GM19395 (cell line): ENCODE measurements around the gene CATSPERE.

ENCODE experiments used
- ATAC-seq: cut with Tn5 transposase; IDR thresholded peaks from one replicate; pipeline ENCODE4 v1.9.1; 2021; ENCODE audit warnings: mild to moderate bottlenecking, moderate library complexity; ENCODE audit not compliant: unreplicated experiment

CATSPERE gene, protein sequence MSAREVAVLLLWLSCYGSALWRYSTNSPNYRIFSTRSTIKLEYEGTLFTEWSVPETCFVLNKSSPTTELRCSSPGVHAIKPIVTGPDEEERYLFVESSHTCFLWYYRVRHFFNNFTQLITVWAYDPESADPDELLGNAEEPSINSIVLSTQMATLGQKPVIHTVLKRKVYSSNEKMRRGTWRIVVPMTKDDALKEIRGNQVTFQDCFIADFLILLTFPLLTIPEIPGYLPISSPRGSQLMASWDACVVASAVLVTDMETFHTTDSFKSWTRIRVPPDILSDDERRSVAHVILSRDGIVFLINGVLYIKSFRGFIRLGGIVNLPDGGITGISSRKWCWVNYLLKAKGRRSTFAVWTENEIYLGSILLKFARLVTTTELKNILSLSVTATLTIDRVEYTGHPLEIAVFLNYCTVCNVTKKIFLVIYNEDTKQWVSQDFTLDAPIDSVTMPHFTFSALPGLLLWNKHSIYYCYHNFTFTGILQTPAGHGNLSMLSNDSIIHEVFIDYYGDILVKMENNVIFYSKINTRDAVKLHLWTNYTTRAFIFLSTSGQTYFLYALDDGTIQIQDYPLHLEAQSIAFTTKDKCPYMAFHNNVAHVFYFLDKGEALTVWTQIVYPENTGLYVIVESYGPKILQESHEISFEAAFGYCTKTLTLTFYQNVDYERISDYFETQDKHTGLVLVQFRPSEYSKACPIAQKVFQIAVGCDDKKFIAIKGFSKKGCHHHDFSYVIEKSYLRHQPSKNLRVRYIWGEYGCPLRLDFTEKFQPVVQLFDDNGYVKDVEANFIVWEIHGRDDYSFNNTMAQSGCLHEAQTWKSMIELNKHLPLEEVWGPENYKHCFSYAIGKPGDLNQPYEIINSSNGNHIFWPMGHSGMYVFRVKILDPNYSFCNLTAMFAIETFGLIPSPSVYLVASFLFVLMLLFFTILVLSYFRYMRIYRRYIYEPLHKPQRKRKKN

DNA sequence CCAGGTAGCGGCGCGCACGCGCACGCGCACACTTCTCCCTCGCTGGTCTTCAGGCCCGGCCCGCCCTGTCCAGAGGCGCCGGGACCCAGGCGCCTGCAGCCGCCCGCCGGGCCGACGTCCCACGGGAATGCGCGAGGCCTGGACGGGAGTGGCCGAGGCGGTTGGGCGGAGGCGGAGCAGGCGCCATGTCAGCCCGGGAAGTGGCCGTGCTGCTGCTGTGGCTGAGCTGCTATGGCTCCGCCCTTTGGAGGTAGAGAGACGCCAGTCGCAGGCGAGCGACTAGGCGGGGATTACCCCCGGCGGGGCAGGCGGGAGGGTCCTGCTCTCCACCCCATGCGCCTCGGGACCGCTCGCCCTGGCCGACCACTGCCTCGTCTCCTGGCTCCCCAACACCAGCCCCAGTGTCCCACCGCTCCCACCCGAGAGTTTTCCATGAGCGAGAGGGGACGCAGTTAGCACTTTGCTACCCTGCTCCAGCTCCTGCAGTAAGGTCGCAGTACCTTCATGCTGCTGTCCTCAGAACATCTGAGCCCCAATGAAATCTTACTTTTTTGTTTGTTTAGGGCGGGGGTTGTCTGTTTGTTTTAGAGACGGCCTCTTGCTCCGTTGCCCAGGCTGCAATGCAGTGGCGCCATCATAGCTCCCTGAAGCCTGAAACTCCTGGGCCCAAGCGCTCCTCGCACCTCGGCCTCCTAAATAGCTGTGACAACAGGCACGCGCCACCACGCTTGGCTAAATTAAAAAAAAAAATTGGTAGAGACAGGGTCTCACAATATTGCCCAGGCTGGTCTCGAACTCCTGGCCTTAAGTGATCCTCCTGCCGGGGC is at the start of gene CATSPERE:
Gene CATSPERE, plus strand, starts transcription at position 29 of the 827 bp plus-strand sequence. Its CDS starts 157 bp downstream, at position 186.
- ATAC-seq: peak; percentile 98

DNA sequence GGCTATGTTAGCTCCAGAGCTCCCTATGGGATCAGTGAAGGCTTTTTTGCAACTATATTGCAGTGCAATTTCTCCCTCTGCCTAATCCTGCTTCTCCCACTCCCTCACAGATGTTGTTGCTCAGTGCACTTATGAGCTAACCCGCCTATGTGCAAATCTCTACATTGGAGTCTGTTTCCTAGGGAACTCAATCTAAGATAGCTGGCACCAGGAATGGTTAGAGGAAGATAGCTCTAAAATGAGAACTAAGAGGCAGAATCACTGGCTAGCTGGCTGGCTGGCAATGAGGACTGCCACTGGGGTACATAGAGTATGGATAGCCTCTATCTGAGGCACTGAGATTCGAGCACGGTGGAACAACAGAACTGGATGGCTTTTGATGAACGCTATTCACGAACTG is 48.9 kb upstream of the CATSPERE start:
- no peak for ATAC-seq

DNA sequence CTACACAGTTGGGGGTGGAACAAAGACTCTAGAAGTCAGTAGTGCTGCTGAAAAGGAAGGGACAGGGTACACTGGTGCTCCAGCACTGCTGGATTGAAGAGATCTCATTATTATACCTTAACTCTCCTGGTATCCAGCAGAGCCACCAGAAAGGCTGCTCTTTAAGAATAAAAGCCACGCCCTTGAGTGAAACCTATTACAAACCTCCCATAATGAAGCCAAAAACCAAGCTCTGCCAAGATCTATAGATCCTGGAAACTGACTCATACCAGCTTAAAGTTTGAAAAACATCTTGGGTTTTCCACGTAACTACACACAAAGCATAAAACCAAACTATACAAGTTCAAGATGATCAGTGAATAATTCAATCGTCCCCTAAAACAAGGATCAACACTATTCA is 47.3 kb upstream of the CATSPERE start:
- ATAC-seq: no peak

DNA sequence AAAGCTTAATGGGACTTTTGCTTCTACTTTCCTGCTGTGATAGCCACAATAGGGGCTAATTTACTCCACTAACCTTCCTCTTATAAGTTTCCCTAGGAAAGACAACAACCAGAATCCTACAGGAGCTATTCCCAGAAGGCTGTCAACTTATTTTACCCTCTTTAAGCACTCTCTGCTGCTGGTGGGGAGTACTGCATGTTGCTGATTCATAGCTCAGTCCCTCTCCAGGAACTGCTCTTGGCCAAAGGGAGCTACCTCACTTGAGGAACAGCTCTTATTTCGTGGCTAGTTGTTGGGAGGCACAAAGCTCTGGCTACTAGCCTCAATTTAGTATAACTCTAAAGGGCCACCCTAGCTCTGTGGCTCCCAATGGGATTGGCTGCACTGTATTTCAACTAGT is 46.5 kb upstream of the CATSPERE start:
- ATAC-seq: no peak

DNA sequence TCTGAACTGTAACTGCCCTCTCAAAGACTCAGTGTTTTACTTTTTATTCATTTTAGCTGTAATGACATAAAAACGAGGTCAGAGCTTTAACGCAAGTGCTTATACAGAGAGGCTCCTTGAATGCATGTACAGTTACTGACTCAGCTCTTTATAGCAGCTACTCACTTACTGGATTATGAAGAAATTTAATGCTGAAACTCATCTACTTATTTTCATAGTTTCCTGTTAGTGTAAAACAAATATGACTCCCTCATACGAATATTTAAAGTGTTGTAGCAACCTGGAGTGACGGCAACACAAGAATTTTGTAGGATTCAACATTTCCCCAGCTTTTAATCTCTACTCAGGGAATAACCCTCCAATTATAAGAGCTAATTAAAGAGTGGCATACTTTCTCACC is 42.0 kb upstream of the CATSPERE start:
- no peak for ATAC-seq

DNA sequence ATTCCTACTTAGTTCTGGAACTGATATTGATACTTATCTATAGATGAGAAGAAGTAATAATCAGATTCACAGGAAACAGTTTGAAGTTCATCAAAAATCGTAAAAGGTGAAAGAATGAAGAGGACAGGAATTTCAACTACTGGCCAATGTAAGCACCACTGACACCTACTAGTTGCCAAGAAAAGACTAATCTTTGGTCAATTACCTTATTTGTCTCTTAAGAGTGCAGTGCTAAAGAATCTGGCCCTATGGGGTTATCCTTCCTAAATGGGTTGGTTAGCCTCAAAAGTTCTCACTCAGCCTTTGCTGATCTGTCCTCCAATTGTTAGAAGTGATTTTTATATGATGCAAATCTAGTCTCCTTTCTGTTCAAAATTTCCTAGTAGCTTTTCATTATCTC is 38.9 kb upstream of the CATSPERE start:
- no peak for ATAC-seq

DNA sequence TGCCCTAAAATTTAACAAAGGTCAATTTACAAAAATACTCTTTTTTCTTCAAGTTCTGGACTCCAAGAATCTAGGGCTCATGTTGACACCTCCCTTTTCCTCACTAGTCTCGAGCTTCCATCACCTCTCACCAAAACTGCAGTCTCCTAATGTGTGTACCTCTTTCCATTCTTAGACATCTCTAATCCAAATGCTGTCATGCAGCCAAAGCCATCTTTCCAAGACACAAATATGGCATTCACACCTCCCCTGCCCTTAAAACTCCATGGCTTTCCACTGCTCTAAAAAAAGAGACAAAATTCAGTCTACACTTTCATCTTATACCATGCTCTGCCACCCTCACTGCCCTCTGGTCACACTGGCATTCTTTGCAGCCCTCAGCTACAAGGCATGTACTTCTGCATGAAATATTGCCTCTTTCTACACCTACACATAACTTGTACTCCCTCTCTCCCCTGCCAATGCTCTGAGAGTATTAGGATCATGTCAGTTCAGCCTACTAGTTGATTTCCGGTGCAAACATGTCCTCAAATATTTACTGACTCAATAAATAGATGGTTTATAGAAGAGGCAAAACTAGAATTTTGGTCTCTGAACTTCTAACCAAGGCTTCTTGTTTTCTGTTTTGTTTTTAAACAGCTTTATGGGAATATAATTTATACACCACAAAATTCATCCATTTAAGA is 36.3 kb upstream of the CATSPERE start:
- ATAC-seq: no peak

DNA sequence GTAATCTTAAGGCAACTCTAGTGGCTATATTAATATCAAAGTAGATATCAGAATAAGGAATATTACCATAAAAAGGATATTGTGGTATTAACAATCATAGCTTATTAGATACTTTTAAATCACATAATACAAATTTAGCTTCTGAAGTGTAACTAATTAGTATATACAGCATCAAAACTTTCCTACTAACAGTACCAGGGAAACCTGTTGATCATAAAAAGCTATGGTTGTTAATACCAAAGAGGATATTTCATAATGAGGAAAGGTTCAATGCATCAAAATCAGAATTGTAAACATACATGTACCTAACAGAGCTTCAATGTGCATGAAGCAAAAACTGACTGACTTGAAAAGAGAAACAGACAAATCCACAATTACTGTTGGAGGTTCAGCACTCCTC is 33.4 kb upstream of the CATSPERE start:
- no peak for ATAC-seq

DNA sequence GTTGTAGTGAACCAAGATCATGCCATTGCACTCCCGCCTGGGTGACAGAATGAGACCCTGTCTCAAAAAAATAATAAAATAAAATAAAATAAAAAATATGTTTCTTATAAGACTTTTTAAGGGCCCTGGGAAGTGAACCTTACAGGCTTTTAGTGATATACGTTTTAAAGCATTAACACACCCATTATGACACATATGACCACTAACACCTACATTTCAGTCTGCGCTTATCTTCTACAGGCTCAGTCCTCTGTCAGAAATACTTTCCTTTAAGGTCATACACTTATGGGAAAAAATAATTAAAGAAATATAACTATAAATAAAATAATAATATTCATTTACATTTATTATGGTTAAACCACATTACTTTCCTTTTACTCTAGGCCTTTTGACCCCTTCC is 31.3 kb upstream of the CATSPERE start:
- ATAC-seq: no peak

DNA sequence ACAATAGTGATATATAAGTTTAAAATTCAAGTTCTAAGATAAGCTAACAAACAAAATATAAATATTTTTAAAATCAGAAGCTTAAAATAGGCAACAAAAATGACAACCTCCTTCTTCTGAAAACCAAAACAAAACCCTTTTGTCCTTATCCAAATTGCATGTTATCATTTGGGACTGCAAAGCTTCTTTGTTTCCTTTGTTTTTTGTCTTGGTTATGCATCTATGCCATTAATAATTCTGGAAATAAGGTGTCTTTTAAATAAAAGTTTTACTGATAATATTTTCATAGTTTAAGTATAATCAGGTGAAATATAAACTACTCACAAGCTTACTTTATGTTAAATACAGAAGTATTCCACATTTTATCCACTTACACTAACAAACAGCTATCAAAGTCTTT is 29.9 kb upstream of the CATSPERE start:
- ATAC-seq: no peak

DNA sequence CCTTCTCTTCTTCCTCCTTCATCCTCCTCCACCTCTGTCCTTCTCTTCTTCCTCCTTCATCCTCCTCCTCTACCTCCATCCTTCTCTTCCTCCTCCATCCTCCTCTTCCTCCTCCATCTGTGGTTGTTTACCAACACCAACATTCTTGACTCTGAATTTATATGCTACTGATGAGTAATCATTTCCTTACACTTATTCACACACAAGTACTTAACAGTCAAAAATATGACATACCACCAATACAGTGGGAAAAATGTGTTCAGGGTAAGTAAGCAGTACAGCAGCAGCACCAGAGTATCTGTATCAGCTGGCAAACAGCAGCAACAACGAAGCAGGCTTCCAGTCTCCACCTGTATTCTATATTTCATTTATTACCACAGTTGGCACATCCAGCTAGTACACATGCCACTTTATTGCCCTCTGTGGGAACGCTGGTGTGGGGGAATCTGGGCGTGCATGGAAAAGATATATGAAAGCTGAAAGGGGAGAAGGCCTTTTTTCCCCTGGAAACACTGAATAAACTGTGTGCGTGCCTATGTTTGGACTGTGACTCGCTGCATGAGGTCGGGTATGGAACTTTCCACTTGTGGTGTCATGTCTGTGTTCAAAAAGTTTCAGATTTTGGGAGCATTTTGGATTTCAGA is 25.4 kb upstream of the CATSPERE start:
- ATAC-seq: no peak

DNA sequence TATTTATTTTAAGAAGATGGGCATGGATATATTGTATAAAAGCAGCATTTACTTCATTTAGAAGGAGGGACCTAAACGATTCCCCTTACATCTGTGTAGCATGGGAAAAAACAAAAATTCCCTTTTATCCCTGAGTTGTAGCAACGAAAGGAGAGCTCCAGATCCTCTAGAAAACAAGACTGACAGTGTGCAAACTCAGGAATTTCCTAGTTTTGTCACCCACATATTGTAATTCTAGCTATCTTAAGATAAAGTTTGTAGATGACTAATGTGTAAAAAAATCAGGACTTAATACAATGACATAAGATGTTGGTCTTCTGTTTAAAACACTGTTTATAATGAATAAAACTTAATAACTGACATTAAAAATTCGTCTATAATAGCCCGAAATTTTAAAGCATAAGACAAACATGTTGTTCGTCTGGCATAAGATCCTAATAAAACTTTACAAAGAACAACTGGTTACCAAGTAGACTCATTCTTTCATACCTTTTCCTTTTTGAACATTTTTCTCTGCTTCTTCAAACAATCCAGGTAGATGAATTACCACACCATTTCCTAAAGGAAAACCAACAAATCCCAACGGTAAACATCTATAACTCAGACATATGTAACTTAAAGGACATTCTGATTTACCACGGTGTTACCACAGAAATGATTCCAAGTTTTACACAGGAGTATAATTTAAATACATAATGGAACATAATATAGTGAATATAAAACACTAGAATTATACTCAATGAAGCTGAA is 24.6 kb upstream of the CATSPERE start:
- ATAC-seq: no peak

DNA sequence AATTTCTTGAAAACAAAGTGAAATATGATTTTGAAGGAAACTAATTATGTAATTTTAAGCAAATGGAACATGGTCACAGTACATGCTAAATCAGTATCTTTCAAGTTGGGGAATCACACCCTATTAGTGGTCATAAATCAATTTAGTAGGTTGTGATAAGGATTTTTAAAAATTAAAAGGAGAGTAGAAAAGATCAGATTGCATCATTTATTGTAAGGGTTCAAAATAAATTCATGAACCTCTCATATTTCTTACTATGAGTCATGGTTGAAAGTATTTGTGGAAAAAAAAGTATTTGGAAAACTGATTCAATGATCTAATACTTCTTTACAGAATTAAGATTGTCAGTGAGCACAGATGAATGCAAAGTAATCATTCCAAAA is 24.0 kb upstream of the CATSPERE start:
- ATAC-seq: no peak

DNA sequence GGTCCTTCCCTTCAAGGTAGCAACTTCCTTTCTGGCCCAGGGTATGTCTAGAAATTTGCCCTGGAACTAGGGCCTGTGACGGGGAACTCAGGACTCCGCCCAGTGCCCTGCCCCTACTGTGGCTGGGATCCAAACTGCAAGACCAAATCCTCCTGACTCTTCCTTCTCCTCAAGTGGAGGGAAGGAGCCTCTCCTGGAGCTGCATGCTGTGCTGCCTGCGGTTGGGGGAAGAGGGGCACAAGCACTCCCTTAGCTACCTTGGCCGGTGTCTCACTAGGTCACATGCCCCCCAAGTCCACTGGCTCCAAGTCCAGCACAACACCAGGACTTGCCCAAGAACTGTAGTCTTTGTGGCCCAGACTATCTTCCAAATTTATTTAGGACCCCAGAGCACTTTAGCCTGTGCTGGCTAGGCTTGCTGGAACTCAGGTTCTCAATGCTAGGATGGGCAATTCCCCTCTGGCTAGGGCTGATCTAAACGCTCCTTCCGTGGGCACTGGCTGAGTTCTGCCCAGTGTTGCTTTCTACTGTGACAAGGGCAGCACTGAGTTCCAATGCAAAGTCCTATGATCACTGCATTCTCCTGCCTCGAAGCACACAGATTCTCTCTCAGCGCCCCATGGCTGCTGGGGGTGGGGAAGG is 21.6 kb upstream of the CATSPERE start:
- ATAC-seq: no peak

DNA sequence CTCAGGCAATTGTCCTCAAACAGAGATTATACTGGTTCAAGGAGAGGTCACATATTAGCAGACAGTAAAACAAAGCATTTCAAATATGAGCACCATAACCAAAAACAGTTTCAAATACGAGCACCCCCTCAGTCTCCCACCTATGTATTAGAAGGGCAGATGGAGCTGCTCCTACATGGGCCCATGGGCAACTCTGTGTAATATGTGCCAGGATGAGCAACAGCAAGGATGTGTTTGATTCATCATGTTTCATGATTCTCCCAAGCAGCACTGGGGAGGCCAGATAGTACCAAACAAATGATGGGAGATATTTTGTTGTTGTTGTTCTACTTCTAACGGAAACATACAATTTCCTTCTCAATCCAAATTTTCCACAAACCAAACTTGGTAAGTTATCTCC is 18.2 kb upstream of the CATSPERE start:
- ATAC-seq: no peak

DNA sequence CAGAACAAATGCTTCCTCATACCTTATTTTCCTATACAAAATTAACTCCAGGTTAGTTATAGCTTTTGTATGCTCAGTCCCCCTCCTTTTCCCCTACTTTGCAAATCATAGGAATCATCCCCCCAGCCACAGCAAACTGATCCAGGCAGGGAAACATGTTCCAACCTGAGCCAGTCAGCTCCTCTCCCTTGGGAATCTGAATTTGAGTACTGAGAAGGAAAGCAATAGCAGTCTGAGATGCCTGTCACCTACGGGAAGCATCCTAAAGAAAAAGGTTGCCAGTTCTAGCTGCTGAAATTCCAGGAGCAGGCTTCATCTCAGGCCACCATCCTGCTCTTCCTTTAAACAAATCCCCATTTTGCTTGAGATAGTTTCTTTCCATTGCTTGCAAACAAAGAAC is 16.2 kb upstream of the CATSPERE start:
- ATAC-seq: no peak

DNA sequence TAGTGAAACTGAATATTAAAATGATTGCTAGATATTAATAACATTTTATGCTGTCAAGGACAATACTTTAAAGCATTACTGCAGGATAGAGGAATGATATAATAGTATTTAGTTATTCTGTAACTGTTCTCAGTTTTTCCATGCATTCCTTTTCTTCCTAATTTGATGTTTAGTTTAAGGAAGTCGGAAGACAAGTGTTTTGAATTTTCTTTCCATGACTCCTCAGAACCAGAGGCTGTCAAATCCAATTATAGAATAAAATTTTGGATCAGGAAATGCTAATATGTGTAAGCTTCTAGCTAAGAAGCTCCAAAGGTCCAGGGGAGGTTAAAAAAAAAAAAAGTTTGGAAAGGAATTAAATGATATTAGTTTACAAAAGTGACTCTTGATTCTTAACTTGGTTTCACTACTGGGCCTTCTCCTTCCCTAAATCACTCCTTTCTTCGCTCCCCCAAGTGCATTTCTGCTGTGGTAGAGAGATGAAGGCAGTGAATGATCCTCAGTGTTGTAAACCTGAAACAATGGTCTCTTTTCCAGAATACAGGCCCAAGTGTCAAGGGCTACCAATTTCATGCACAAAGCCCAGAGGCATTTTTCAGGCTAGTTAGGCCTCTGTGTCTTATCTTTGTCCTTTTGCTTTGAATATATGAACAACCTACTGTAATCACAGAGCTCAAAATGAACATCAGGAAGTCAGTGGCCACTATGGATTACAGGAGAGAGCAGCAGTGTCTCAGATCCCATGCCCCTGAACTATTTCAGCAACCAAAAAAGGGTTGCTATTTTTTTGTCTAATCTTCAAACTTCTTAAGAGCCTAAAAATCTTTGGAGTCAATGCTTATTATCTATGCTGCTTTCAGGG is 15.5 kb upstream of the CATSPERE start:
- no peak for ATAC-seq

DNA sequence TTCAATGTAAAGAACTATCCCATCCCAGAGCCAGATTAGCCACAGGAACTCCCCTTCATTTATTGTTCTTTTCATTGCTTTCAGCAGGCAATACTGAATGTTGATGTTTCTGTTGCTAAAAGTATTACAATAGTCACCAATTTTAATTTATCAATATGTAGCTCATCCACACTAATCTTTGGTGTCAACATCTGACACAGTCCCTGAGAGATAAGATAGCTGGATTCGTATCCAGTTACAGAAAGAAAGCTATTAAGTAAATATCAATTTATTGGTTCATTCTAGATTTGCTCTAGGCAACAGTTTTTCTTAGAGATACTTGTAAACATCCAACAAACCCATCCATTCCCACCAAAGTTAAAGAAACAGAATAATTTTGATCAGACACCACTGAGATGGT is 14.0 kb upstream of the CATSPERE start:
- no peak for ATAC-seq
